Amniotic epithelial cell (primary cell): ENCODE measurements around the gene WWOX.

Experiments
- DNase-seq: peaks from one replicate; pipeline ENCODE4 v3.0.0-alpha.2; 2010; ENCODE audit warnings: low read depth

WWOX gene

DNA sequence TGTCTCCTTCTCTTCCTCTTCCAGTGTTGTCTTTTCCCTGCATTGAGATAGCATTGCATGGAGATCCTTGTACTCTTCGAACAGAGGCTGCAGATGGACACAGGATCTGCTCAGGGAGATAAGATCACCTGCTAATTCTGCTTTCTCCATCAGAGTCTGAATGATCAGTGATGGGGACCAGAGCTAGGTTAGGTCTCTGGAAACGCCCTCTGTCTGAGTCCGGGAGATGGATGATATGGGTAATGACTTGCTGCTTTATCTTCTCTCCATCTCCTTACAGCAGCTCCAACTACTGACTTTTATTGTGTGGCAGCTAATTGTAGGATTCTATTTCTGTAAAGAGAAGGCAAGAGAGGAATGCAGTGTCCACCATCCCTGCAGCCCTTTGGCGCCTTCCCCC lies 435.6 kb downstream of the WWOX start:
- no peak for DNase-seq

DNA sequence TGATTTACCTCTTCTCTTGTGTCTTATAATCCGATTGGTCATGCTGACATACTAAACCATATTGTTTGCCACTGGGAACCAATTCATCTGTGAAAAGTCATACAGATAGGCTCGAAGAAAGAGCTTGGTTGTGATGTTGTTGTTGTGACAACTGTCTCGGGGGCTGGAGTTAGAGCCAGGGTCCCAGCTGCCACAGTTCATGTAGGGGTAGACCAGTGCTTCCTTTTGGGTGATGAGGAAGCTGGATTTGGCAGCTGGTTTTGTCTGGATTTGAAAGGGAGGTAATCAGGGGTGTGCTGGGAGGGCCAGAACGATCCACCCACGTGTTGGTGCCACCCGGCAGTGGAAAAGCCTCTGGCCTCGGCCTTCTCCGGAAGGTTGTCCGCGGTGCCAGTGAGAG lies 438.1 kb downstream of the WWOX start:
- no peak for DNase-seq

DNA sequence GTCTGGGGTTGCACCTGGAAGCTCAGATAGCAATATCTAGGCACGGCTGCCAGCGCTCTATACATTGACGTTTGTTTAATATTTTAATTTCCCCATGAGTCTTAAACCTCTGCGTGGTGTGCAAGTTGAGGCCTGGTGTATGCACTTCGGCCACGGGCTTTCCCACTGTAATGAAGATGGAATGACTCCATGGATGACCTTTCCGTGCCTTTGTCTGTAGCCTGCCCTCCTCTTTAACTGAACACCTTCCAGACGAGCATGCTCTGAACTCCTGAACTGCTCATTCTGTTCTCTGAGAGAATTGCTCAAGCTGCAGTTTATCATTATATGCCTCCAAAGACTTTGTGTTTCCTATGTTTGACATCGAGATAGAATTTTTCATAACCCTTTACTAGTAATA lies 438.8 kb downstream of the WWOX start:
- no peak for DNase-seq

DNA sequence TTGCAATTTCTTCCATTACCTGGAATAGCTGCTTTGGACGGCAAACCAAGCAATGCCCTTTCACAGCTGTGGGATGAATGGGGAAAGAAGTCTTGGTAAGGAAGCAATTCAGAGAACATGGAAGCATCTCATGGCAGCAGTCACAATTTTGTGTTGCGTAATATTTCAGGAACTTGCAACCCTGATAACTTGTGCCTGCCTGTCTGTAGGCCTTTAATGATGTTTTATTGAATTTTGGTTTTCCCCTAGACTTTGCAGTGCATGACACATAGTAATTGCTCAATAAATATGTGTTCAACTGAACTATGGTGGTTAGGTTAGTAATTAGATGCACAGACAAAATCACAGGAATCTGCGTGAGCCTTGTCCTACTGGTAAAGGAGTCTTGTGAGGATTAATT lies 439.5 kb downstream of the WWOX start:
- DNase-seq = no peak

DNA sequence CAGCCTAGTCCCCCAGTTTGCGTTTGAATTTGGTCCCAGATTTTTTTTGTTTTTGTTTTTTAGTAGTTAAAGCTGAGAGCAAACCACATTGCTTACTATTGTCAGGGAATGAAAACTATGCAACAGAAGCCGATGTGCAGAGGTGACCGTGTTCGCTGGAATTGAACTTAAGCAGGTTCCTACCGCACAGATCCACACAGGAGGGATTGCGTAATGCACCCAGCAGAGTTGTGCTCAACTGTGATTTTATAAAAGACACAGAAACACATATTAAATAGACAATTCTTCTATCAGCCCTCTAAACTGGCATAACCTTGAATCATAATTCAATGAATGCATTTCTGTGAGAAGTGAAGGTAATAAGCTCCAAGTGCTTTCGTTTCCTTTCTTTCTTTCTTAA lies 443.0 kb downstream of the WWOX start:
- DNase-seq = no peak

DNA sequence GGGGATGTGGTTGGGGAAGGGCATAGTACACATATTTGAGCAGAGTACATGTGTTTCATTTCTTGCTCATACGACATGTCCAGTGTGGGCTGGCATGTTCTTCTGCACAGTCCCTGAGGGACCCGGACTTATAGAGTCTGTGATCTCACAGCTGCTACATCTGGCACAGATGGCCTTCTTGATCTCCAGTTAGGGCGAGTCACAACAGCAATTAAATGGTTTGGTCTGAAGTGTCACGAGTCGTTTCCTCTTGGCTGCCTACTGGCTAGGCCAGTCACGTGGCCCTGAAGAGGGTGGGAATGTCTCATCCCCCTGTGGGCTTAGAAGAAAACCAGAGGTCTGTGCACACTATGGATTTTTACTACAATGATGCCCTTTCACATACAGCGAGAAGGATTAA lies 443.6 kb downstream of the WWOX start:
- no peak for DNase-seq

DNA sequence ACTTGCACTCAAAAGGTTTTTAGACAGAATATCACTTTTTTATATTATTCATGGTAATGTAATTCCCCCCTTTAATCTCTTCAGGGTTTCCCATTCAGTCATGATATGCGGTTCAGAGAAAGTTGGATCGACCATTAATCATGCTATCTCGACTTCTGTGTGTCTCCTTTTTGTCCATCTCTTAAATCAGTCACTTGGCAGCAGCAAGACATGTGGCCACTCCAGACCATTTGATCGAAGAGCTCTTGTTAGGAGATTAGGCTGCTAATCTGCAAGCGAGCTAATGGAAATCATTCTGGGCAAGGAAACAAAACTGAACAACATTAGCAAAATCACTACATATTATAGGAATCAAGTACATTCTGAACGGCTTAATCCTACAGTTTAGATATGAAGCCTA lies 449.9 kb downstream of the WWOX start:
- DNase-seq = no peak

DNA sequence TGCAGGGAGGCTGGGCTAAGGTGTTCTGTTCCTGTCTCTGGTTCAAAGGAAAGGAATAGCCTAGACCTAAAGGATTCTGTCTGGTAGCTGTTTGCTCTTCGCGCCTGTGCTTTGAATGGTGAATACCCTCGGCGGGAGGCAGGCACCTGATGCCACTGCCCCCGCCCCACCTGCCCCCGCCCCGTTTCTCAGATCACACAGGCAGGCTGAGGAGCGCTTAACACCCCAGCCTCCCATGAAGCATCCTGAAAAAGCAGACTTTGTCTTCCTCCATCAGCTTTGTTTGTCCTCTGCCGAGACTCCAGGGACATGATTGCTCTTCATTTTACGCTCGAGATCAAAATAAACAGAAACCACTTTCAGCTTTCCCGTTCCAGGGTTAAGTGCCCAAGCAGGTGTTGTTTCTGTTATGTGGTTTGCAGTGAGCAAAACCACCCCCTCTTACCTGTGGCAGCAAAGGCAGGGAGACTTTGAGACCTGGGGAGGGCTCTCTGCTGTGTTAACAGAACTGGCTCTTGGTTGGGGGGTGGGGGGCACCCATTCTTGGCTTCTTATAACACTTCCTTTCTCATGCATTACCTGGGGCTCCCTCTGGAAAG lies 452.1 kb downstream of the WWOX start:
- no peak for DNase-seq

DNA sequence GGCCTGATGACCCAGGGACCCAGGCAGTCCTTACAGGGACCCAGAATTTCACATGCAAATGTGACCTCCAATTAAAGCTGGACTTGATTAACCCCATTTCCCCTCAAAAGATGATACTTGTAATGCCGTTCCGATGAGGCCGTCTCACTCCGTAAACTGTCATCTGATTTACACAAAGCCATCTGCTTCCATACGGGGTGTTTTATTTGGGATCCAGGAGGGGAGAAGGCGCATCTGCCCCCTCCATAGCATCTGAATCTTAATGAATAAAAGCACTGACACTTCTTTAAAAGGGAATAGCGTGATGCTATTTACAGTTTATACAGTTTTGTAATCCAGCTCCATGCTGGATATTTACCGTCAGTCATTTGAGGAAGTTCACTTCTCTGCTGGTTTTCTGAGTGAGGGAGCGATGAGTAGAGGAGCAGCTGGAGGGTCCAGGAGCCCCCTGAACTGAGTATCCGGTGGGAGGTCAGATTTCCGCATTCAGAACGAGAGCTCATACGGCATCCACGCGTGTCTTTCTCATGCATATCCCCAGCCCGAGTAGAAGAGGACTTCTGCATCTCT lies 452.7 kb downstream of the WWOX start:
- DNase-seq = no peak

DNA sequence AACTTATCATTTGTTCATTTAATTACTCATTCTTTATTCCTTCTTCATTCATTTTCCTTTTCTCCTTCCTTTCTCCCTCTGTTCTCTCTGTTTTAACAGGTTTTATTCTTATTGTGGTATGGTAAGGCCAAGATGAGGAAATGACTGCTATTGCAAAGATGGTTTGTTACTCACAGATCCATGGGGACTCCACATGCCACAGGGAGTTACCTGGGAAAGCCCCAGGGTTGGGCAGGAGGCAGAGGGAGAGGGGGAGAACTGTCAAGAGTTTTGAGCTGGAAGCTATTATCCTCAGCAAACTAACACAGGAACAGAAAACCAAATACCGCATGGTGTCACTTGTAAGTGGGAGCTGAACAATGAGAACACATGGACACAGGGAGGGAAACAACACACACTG lies 453.3 kb downstream of the WWOX start:
- no peak for DNase-seq

DNA sequence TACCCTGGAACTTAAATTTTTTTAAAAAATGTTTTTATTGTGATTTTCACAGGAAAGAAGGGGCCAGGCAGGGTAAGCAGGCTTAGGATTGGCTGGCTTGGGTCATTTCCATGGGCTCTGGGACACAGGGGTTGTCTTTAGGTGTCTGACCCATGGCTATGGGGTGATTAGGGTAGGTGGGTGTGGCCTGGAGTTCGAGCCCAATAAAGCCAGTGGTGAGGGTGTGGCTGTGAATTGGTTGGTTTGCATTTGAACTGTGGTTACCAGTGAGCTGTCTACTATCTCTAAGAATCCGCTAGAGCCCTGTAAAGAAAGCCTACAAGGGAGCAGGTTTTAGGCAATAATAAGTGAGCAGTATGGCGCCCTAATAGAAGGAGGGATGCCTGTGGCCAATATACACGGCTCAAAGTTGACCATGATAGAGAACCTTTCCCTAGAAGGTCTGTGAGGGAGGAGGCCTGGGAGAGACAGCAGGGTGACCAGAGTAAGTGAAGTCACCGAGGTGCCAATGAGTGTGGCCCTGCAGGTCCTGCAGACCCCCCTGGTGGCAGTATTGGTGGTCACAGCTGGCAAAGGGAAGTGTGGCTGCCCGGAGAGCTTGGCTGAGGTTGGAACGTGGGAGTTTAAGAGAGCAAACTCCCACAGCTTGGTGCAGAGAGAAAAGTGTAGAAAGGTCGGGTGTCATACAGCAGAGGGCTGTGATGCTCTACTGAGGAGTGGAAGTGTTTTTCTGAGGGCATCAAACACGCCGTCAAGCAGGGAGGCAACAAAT lies 454.0 kb downstream of the WWOX start:
- no peak for DNase-seq

DNA sequence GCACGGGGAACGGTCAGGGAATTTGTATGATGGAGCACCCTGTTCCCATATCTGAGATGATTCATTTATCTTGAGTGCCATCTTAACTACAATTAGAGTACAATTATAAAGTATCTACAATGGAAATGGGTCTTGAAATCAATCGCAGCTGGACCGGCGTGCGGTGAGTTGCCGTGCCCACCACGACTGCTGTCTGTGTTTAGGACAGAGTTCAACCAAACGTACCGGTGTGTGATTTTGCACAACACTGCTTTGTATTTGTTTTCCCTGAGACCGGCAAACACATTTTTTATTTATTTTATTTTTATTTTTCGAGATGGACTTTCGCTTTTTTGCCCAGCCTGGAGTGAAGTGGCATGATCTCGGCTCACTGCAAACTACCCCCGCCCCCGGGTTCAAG lies 457.0 kb downstream of the WWOX start:
- no peak for DNase-seq

DNA sequence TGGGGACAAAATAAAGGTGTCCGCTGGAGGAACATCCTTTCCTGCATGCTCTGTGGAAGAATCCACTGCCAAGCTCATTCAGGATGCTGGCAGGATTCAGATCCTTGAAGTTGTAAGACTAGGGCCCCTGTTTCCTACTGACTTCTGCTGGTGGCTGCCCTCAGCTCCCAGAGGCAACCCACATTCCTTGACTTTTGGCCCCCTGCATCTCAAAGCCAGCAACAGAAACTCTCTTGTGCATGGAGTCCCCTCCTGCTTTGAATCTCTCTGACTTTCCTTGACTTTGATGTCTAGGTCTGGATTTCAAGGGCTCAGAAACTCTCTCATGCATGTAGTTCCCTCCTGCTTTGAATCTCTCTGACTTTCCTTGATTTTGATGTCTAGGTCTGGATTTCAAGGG lies 461.5 kb downstream of the WWOX start:
- DNase-seq = no peak

DNA sequence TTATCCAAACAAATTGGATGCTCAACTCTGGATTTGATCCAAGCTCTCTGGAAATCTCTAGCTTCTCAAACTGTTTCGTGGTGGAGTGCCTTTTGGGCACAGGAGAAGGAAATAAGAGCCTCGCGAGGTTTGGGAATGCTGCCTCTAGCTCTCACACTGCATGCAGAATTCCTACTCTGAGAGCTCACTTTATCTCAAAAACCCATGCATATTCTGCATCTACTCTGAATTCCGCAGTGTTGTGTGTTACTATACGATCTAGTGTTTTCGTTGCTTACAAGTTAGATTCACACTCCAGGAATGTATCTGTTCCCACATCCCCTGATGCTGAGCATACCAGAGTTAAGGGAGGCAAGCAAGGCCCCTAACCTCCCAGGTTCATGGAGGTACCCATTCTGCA lies 462.7 kb downstream of the WWOX start:
- no peak for DNase-seq

DNA sequence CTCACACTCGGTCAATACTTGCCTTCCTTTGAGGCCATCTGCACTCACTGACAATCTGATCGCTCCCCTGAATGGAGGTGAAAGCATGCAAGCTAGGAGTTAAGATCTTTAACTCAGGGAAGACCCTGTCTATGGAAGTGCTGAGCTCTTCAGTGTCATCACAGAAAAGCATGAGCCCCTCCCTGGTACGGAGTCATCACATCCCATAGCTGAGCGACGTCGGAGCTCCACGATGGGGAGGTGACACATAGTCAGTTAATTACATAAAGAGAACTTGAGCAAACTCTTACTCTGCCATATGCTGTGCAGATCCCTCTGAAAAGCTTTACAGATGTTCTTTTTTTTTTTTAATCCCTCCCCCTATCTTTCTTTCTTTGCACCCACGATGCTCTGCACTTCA lies 463.2 kb downstream of the WWOX start:
- DNase-seq = no peak

DNA sequence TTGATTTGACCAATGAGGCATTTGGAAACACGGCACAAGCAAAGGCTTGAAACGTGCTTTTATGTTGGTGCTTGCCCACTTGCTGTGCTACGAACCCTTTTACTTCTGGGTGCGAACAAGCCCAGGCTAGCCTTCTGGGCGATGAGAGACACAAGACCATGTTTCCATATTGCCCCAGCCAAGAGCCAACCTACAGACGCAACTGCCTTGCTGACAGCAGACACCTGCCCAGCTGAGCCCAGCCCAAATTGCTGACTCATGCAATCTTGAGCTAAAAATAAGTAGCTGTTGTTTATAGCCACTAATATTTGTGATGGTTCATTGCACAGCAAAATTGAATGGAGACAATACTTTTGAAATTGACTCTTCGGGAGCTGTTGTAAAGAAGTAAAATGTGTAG lies 464.5 kb downstream of the WWOX start:
- DNase-seq = no peak

DNA sequence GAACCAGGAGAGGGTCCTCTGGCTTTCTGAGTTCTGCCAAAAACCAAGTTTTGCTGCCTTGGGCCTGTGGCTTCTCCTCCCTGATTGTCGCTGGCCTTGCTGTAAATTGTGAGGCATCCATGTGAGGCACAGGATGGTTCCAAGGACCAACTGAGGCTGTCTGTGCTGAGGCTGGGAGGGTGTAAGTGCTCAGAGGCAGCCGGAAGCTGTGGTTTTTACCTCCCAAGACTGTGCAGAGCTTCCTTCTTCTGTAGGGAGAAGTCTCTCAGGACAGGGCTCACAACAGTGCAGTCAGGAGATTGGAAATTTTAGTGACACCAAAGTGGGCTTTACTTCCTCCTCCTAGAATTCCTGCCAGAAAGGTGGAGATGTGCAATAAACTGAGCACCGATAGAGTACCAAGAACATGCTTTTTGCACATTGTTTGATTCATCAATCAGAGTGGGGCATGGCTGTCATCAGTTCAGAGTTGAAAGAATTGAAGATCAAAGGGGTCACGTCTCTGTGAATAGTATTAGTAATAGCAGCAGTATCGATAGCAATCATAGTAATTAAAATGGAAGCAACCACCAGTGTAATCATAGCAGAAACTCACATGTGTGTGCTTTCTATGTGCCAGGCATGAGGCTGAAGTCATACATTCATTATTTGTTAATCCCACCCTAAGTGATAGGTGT lies 467.1 kb downstream of the WWOX start:
- no peak for DNase-seq

DNA sequence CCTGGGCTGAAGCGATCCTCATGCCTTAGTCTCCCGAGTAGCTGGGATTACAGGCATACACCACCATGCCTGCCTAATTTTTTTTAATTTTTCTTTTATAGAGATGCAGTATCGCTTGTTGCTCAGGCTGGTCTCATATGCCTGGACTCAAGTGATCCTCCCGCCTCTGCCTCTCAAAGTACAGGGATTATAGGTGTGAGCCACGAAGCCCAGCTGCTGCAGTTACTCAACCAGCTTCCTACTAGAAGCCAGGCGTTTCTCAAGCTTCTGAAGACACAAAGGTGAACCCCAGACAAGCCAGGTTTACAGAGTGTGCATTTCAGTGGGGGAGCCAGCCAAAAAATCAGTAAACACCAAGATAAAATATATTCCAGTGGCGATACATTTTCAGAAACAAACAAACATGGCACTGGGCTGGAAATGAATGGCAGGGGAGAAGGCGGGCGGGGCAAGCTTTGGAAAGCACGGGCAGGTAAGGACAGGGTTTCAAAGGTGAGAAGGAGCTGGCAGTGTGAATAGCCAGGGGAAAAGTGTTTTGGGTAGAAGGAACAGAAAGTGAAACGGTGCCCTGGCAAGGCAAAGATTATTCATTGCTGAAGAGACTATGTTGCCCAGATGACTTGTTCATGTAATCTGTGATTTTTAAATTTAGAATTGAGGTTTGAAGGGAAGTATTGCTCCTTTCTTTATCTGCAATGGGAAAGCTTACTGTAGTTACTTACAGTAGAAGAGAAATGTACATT lies 471.1 kb downstream of the WWOX start:
- DNase-seq = no peak

DNA sequence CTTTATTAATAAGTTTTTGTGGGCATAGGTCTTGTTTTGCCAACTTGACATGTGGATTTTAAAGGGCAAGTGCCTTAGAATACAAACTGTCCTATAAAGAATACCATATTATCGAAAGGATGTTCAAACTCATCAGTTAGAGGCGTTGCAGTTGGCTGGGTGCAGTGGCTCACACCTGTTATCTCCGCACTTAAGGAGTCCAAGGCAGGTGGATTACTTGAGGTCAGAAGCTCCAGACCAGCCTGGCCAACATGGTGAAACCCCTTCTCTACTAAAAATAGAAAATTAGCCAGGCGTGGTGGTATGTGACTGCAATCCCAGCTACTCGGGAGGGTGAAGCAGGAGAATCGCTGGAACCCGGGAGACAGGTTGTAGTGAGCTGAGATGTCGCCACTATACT lies 472.0 kb downstream of the WWOX start:
- DNase-seq = no peak

DNA sequence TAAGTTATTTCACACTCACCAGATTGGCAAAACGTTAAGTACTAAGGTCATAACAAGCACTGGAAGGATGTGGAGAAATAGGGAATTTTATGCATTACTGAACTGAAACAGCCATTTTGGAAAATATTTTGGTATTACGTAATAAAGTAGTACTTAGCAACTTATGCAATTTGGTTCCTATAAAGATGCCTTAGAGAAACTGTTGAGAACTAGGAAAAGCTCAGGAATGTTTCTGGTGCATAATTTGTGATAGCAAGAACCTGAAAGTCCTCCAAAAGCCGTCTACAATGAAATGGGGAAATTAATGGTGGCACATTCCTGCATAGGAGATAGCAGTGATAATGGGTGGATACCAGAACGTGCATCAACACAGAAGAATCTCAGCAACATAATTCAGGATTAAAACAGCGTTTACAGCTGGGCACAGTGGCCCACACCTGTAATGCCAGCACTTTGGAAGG lies 472.5 kb downstream of the WWOX start:
- no peak for DNase-seq

DNA sequence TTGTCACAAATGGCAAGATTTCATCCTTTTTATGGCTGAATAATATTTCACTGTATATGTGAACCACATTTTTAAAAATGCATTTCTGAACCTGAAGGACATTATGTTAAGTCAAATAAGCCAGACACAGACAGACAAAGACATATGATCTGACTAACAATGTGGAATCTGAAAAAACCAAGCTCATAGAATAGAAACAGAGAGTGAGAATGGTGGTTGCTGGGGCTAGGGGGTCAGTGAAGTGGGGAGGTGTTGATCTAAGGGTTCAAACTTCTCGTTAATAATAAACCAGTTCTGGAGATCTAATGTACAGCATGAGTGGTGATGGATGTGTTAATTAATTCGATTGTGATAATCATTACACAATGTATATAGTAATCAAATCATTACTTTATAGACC lies 475.1 kb downstream of the WWOX start:
- no peak for DNase-seq

DNA sequence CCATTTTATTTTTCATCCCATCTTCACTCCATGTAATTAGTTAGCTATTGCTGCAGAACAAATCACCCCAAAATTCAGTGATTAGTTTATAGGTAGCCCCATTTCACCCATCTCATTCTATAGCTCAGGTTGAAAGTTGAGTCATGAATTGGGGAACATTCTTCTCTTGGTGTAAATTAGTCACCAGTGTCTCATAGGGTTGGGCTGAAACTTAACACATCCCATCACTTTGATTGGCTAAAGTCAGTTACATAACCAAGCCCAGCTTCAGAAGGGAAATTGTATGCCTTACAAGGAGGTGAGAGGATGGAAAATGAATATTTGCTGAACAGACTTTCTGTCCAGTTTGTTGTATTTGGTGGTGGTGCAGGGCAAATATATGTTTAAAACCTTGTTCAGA lies 477.5 kb downstream of the WWOX start:
- no peak for DNase-seq
